Measurements from ENCODE around the gene NECAP2.

Gene NECAP2

GRCh38 chr1:16440470-16441281, at the start of gene NECAP2:
NECAP2 (plus strand) TSS chr1:16440724; CDS start chr1:16440762, 38 bp downstream.
- peak; percentile 88 for DNase-seq (ENCODE audit: low read depth)

GRCh38 chr1:16391411-16391810, 49.1 kb upstream of the NECAP2 start:
- no peak for DNase-seq (ENCODE audit: low read depth)

- no peak for DNase-seq (ENCODE audit: low read depth)
Observed at GRCh38 chr1:16392740-16393569, 47.6 kb upstream of the NECAP2 start.

- no peak for DNase-seq (ENCODE audit: low read depth)
Observed at GRCh38 chr1:16393570-16394521, 46.7 kb upstream of the NECAP2 start.

- no peak for DNase-seq (ENCODE audit: low read depth)
Observed at GRCh38 chr1:16394977-16395376, 45.5 kb upstream of the NECAP2 start.

- DNase-seq (ENCODE audit: low read depth), result peak; percentile 78
Observed at GRCh38 chr1:16396591-16396990, 43.9 kb upstream of the NECAP2 start.

- DNase-seq (ENCODE audit: low read depth), result no peak
Observed at GRCh38 chr1:16397120-16397519, 43.4 kb upstream of the NECAP2 start.

GRCh38 chr1:16398371-16398953, 42.1 kb upstream of the NECAP2 start:
- DNase-seq (ENCODE audit: low read depth), result no peak

GRCh38 chr1:16402742-16403141, 37.8 kb upstream of the NECAP2 start:
- DNase-seq (ENCODE audit: low read depth), result no peak

- DNase-seq (ENCODE audit: low read depth), result no peak
Observed at GRCh38 chr1:16405441-16405840, 35.1 kb upstream of the NECAP2 start.

GRCh38 chr1:16406868-16407267, 33.7 kb upstream of the NECAP2 start:
- DNase-seq (ENCODE audit: low read depth), result no peak

- DNase-seq (ENCODE audit: low read depth), result no peak
Observed at GRCh38 chr1:16409536-16410152, 30.9 kb upstream of the NECAP2 start.

- no peak for DNase-seq (ENCODE audit: low read depth)
Observed at GRCh38 chr1:16410803-16411202, 29.7 kb upstream of the NECAP2 start.

GRCh38 chr1:16413191-16413590, 27.3 kb upstream of the NECAP2 start:
- no peak for DNase-seq (ENCODE audit: low read depth)

GRCh38 chr1:16418823-16419425, 21.6 kb upstream of the NECAP2 start:
- no peak for DNase-seq (ENCODE audit: low read depth)

- DNase-seq (ENCODE audit: low read depth), result no peak
Observed at GRCh38 chr1:16420424-16421118, 20.0 kb upstream of the NECAP2 start.

GRCh38 chr1:16421201-16421600, 19.3 kb upstream of the NECAP2 start:
- DNase-seq (ENCODE audit: low read depth), result no peak

GRCh38 chr1:16422041-16422440, 18.5 kb upstream of the NECAP2 start:
- DNase-seq (ENCODE audit: low read depth), result no peak

- no peak for DNase-seq (ENCODE audit: low read depth)
Observed at GRCh38 chr1:16425125-16426025, 15.1 kb upstream of the NECAP2 start.

Data from fibroblast of gingiva (primary cell).